OCI-LY7 (cell line): ENCODE measurements around the gene NIP7.

Source experiments
- CTCF ChIP-seq: fragments of 200-600 bp; sonication (generic); conservative IDR thresholded peaks from 2 replicates; pipeline ENCODE4 v1.5.1; 2014; ENCODE audit warnings: mild to moderate bottlenecking, antibody characterized with exemption, low read length, moderate library complexity, mixed read lengths
- EZH2phosphoT487 ChIP-seq: fragments of 200-600 bp; sonication (generic); IDR thresholded peaks from 2 replicates; pipeline ENCODE4 v1.6.1; 2018; ENCODE audit warnings: low read depth, borderline replicate concordance, mild to moderate bottlenecking, mixed run types, antibody characterized with exemption, low read length, moderate library complexity, mixed read lengths

- TF ChIP-seq CTCF (peak; percentile 66), EZH2phosphoT487 (no peak)
Observed at GRCh38 chr16:69311533-69312387, 27.8 kb upstream of the NIP7 start.
